GM20000 (cell line): Measurements from ENCODE around the gene MED12L.
A peak's percentile ranks its signal among the peaks of the same experiment; 100 is the strongest.

Experiments
- DNase-seq: peaks from one replicate; pipeline ENCODE4 v3.0.0; 2012; ENCODE audit warnings: low spot score
- TF ChIP-seq, protein P1 (sequence below): IDR thresholded peaks from 2 replicates; pipeline ENCODE4 v1.5.1; 2012; ENCODE audit warnings: mild to moderate bottlenecking, control low read depth; ENCODE audit errors: extremely low read depth, missing control alignments

MED12L gene, protein sequence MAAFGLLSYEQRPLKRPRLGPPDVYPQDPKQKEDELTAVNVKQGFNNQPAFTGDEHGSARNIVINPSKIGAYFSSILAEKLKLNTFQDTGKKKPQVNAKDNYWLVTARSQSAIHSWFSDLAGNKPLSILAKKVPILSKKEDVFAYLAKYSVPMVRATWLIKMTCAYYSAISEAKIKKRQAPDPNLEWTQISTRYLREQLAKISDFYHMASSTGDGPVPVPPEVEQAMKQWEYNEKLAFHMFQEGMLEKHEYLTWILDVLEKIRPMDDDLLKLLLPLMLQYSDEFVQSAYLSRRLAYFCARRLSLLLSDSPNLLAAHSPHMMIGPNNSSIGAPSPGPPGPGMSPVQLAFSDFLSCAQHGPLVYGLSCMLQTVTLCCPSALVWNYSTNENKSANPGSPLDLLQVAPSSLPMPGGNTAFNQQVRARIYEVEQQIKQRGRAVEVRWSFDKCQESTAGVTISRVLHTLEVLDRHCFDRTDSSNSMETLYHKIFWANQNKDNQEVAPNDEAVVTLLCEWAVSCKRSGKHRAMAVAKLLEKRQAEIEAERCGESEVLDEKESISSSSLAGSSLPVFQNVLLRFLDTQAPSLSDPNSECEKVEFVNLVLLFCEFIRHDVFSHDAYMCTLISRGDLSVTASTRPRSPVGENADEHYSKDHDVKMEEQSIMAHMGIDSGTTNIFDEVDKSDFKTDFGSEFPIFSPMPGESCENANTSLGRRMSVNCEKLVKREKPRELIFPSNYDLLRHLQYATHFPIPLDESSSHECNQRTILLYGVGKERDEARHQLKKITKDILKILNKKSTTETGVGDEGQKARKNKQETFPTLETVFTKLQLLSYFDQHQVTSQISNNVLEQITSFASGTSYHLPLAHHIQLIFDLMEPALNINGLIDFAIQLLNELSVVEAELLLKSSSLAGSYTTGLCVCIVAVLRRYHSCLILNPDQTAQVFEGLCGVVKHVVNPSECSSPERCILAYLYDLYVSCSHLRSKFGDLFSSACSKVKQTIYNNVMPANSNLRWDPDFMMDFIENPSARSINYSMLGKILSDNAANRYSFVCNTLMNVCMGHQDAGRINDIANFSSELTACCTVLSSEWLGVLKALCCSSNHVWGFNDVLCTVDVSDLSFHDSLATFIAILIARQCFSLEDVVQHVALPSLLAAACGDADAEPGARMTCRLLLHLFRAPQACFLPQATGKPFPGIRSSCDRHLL (N-terminal part only)

DNA sequence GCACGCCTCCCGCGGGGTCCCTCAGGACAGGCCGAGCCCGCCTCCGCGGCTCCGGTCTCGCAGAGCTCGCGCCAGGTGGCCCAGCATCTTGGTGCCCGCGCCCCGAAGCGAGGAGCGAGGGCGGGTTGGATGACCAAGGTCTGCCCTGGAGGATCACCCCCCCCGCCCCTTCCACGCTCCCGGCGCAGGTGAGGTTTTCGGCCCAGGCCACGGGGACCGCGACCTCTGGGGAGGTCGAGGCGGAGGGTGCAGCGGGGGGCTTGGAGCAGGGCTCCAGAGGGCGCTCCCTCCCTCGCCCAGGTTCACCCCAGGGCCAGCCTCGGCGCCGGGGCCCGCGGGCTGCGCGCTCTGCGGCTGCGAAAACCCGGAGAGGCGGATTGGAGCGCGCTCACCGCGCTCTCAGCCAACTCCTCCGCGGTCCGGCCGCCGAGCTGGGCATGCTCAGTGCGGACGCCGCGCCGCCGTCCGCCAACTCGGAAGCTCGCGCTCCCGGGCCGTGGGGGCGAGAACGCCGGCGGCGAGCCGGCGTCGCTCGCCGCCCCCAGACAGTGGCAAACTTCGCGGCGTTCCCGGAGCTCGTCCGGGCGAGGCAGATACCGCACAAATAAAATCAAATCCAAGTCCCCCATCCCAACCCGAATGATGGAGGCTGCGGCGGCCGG lies at the start of gene MED12L:
Gene MED12L, plus strand, starts transcription at position 438 of the 662 bp plus-strand sequence. CDS start 1,263 bp downstream, outside the sequence.
- TF ChIP-seq, protein P1, sequence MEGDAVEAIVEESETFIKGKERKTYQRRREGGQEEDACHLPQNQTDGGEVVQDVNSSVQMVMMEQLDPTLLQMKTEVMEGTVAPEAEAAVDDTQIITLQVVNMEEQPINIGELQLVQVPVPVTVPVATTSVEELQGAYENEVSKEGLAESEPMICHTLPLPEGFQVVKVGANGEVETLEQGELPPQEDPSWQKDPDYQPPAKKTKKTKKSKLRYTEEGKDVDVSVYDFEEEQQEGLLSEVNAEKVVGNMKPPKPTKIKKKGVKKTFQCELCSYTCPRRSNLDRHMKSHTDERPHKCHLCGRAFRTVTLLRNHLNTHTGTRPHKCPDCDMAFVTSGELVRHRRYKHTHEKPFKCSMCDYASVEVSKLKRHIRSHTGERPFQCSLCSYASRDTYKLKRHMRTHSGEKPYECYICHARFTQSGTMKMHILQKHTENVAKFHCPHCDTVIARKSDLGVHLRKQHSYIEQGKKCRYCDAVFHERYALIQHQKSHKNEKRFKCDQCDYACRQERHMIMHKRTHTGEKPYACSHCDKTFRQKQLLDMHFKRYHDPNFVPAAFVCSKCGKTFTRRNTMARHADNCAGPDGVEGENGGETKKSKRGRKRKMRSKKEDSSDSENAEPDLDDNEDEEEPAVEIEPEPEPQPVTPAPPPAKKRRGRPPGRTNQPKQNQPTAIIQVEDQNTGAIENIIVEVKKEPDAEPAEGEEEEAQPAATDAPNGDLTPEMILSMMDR: no peak
- peak; percentile 94 for DNase-seq

DNA sequence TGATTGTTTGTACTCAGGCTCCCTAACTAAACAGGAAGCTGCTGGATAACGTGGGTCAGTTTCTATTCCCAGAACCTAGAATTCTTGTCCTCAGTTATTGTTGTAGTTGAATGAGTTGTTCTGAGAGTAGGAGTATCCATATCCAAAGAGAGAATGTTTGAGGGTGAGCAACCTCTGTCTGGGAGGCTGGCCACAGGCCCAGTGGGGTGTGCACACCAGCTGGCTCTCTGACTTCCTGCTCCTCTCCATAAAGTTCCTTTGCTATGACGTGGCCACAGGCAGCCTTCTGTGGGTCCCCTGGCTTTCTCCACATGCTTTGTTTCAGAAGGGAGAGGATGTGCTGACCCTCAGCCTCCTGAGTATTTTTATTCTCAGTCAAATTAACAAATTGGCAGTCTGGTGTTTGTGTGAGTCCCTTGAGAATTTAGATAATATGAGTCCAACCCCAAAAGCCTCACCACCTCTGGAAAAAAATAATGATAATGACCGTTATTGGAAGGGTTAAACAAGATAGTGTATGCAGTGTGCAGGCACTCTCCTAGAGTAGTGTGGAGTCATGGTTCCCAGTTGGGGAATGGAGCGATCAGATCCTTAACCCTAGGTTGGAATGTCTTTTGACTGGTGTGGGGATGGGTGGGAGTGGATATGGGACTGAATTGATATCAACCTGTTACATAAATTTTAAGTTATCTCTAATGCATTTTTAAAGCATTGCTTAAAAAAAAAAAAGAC lies 47.6 kb upstream of the MED12L start:
- DNase-seq: no peak
- TF ChIP-seq, protein P1: no peak

DNA sequence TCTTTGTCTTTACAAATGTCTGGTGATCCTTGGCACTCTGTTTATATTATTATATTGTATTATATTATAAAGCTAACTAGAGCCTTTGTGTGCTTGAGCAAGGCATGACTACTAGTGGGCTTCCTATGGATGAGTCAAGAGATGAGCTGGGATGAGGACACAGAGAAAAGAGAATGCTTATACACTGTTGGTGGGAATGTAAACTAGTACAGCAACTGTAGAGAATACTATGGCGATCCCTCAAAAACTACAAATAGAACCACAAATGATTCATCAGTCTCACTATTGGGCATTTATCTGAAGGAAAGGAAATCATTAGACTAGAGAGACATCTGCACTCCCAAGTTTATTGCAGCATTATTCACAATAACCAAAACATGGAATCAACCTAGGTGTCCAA lies 40.8 kb upstream of the MED12L start:
- TF ChIP-seq, protein P1: no peak
- no peak for DNase-seq

DNA sequence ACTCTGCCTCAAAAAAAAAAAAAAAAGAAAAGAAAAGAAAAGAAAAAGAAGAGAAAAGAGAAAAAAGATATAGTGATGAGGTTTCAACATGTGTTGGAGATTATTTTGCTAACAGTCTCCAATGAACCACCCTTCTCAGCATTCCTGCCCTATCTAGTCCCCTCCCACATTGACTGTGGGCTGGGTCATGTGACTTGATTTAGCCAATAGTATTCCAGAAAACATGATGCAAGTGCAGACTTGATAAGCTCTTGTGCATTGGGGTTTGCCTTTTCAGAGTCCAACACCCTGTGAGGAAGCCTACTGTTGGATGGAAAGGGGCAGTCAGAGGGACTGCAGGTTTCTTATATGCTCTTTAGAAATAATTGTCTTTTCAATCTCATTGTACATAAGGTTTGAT lies 37.8 kb upstream of the MED12L start:
- DNase-seq: no peak
- TF ChIP-seq, protein P1: no peak

DNA sequence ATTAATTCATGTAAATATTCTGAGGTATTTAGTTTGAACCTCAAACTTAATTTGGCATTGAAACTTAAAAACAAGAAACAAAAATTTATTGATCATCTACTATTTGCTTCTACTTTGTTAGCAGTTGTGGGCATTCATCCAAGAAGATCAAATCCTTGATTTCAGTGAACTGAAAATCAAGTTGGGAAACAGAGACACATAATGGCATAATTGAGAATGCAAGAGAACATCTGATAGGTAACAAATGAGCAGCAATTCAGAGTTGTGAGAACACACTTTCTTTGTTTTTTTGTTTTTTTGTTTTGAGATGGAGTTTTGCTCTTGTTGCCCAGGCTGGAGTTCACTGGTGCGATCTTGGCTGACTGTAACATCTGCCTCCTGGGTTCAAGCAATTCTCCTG lies 33.9 kb upstream of the MED12L start:
- TF ChIP-seq, protein P1: no peak
- no peak for DNase-seq

DNA sequence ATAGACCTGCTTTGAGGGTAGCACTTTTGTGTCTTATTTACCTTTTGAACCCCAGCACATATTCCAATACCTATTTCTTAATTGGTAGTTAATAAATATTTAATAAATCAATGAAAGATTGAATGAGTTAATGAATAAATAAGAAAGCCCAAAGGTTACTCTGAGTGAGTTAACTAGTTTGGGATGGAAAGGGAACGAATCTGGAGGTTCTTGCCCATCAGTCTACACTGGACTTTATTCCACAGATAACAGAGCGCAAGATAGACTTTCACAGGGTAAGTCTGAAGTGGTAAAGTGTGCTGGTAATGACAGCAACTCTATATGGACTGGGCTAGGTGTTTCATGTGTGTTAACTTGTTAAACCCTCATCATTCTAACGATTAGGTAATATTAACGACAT lies 33.1 kb upstream of the MED12L start:
- no peak for DNase-seq
- TF ChIP-seq, protein P1: no peak
